GM12891 (cell line): ENCODE results near the gene DIO1.

Source experiments
- DNase-seq: peaks from one replicate; pipeline ENCODE4 v3.0.0; 2011; ENCODE audit warnings: low spot score; ENCODE audit not compliant: insufficient read length
- FAIRE-seq: peaks from 2 replicates; lab custom pipeline; 2011; peaks lifted over from hg19 to GRCh38; lab: Jason Lieb, UNC
- POU2F2 ChIP-seq: IDR thresholded peaks from 2 replicates; pipeline ENCODE4 v1.6.1; 2011; ENCODE audit warnings: low read depth, mild to moderate bottlenecking, control low read depth, low read length, moderate library complexity

The DIO1 gene

DNA sequence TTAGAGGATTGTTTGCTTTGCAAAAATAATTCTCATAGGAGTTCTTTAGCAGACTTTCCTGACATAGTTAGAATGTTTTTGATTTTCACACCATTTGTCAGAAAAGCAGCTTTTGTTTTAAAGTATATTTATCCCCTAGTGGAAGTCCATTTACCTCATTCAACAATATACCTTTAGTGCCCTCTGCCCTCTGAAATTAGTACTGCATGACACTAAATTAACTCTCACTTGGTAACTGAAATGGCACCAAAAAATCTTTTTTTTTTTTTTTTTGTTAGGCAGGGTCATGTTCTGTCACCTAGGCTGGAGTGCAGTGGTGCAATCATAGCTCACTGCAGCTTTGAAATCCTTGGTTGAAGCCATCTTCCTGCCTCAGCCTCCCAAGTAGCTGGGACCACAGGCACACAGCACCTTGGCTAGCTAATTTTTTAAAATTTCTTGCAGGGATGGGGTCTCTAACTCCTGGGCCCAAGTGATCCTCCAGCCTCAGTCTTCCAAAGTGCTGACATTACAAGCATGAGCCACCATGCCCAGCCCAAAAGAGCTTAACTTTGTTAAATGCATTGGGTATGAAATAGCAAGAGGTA lies 65.8 kb downstream of the DIO1 start:
- TF ChIP-seq POU2F2: no peak
- DNase-seq (no peak), FAIRE-seq (no peak)
